ENCODE data around the gene GRIP2.

DNA sequence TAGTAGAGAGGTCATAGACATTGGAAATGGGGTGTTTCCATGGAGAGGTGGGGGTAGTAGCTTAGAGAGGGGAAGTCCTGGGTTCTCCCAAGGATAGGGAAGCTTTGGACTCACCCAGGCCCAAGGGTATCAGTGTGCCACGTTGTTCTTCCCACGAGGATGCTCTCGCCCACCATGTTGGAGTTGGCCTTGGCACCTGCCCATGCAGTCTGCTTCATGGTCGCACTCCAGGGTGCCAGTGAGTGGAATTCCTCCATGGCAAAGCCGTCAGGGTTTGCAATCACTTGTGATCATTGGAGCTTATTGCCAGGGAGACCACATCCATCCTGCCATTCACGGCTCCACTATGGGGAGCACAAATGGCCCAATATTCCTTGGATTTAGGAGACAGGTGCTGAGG, 60.6 kb downstream of the GRIP2 start:
- TF ChIP-seq POLR2A (IDR thresholded peaks at IDR 0.05): no peak
- TF ChIP-seq, protein P1, sequence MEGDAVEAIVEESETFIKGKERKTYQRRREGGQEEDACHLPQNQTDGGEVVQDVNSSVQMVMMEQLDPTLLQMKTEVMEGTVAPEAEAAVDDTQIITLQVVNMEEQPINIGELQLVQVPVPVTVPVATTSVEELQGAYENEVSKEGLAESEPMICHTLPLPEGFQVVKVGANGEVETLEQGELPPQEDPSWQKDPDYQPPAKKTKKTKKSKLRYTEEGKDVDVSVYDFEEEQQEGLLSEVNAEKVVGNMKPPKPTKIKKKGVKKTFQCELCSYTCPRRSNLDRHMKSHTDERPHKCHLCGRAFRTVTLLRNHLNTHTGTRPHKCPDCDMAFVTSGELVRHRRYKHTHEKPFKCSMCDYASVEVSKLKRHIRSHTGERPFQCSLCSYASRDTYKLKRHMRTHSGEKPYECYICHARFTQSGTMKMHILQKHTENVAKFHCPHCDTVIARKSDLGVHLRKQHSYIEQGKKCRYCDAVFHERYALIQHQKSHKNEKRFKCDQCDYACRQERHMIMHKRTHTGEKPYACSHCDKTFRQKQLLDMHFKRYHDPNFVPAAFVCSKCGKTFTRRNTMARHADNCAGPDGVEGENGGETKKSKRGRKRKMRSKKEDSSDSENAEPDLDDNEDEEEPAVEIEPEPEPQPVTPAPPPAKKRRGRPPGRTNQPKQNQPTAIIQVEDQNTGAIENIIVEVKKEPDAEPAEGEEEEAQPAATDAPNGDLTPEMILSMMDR (IDR thresholded peaks at IDR 0.05): no peak
